ENCODE data around the gene ZNF467.

Gene ZNF467

DNA sequence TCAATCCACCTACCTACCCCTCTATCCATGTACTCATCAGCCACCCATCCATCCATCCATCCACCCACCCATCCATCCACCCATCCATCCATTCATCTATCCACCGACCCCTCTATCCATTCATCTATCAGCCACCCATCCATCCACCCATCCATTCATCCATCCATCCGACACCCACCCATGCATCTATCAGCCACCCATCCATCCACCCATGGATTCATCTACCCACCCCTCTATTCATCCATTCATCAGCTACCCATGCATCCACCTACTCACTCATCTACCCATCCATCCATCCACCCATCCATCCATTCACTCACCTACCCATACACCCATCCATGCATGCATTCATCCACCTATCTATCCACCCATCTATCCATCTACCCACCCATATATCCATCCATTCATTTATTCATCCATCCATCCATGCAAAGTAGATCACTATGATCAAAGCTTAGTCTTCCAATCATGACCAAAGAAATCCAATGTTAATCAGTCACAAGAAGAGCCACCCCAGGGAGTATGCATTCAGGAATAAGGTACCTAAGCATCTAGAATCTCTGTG is 27.7 kb upstream of the ZNF467 start:
- DNase-seq: no peak
- peaks cover 0 to 6% (median 0%) of the 10 kb centered on the region in 4 experiments for H3K4me1 ChIP-seq (ENCODE audit: control extremely low read depth in 1 of 4, control insufficient read depth in 4 of 4, insufficient read depth in 4 of 4, low read length in 3 of 4)
- ChIA-PET CTCF (interaction anchor here (1.3 to 1.8 kb wide), 5 partner anchors 8 to 131 kb away, joined by 3 to 5 read pairs (median 4); no protein-coding TSS in a partner anchor), POLR2A (interaction anchor here (0.5 kb wide), 1 partner anchor 12 kb away, joined by 3 read pairs; no protein-coding TSS in a partner anchor)
- H3K4me3 ChIP-seq (ENCODE audit: control insufficient read depth in 1 of 7, extremely low read depth in 1 of 7, insufficient read depth in 4 of 7, low read depth in 2 of 7, low read length in 6 of 7): no peak overlapping the region
- H3K36me3 ChIP-seq (ENCODE audit: control insufficient read depth in 4 of 4, insufficient read depth in 4 of 4, low read length in 3 of 4): no peaks in the 10 kb centered on the region
- no peaks in the 10 kb centered on the region for H3K9me3 ChIP-seq (ENCODE audit: control extremely low read depth in 1 of 5, control insufficient read depth in 4 of 5, insufficient read depth in 2 of 5, low read depth in 1 of 5, low read length in 4 of 5)
- no peak overlapping the region for H3K27ac ChIP-seq (ENCODE audit: insufficient read depth in 1 of 2, low read depth in 1 of 2, low read length in 2 of 2, poor library complexity in 1 of 2, severe bottlenecking in 2 of 2)
- no peaks in the 10 kb centered on the region for H3K27me3 ChIP-seq (replicated peaks in 2 of 5; ENCODE audit: control insufficient read depth in 4 of 5, insufficient read depth in 5 of 5, low read length in 4 of 5)
- WGBS (ENCODE audit: insufficient coverage): 92% methylated on average over 2 of the region's 2 CpGs

DNA sequence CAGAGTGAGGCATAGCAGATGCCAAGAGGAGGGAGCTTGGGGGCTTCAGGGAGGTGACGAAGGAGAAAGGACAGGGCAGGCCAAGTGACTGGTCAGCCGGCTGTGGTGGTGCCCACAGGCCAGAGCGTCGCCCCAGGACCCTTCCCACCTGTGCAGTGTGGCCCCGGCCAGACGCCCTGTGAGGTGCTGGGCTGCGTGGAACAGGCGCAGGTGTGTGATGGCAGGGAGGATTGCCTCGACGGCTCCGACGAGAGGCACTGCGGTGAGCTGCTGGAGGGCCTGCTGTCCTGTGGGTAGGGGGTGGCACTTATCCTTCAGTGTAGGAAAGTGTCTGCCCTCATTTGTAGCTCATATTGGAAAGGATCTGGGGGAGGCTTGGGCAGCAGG is 26.8 kb upstream of the ZNF467 start:
- Histone ChIP-seq H3K27ac (ENCODE audit: insufficient read depth in 1 of 2, low read depth in 1 of 2, low read length in 2 of 2, poor library complexity in 1 of 2, severe bottlenecking in 2 of 2) (no peak overlapping the region), H3K27me3 (replicated peaks in 2 of 5; ENCODE audit: control insufficient read depth in 4 of 5, insufficient read depth in 5 of 5, low read length in 4 of 5) (no peaks in the 10 kb centered on the region), H3K9me3 (ENCODE audit: control extremely low read depth in 1 of 5, control insufficient read depth in 4 of 5, insufficient read depth in 2 of 5, low read depth in 1 of 5, low read length in 4 of 5) (no peaks in the 10 kb centered on the region), H3K36me3 (ENCODE audit: control insufficient read depth in 4 of 4, insufficient read depth in 4 of 4, low read length in 3 of 4) (no peaks in the 10 kb centered on the region), H3K4me1 (ENCODE audit: control extremely low read depth in 1 of 4, control insufficient read depth in 4 of 4, insufficient read depth in 4 of 4, low read length in 3 of 4) (peaks cover 0 to 6% (median 0%) of the 10 kb centered on the region in 4 experiments), H3K4me3 (ENCODE audit: control insufficient read depth in 1 of 7, extremely low read depth in 1 of 7, insufficient read depth in 4 of 7, low read depth in 2 of 7, low read length in 6 of 7) (no peak overlapping the region)
- ChIA-PET CTCF (interaction anchor here (0.8 to 2.2 kb wide), 15 partner anchors 9 to 137 kb away, joined by 3 to 7 read pairs (median 4); no protein-coding TSS in a partner anchor), POLR2A (no interaction called here)
- DNase-seq: no peak
- WGBS (ENCODE audit: insufficient coverage): over 99% methylated on average over 13 of the region's 13 CpGs

DNA sequence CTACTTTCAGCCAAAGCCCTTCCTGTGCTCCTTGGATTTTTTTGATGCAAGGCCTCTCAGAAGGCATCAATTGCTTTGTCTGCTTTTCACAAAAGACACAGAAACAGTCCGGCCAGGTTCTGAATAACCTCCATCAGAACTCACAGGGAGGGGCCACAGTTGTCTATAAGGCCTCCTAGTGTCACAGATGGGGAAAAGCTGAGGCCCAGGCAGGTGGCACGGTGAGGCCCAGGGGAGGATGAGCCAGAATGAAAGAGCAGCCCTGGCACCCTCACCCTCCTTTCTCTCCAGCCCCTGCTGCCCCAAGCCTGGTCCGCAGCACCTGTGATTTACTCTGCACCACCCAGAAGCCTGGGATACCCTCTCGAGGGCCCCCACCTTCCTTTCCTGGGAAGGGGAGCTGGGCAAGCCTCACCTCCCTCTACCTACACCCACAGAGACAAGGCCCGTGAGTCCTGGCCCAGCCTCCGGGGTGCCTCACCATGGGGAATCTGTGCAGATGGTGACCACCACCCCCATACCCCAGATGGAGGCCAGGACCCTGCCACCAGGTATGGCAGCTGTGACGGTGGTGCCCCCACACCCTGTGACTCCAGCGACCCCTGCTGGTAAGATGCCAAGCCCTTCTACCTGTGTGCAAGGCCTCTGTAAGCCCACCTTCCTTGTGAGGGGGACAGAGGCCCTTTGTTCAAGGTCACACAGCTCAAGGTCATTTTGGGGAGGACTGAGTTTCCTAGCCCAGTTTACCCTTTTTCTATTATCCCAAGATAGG is 26.2 kb upstream of the ZNF467 start:
- peak; percentile 34 to 68 (median 59) for DNase-seq
- 34% methylated on average over 3 of the region's 8 CpGs for WGBS (ENCODE audit: insufficient coverage)
- Histone ChIP-seq H3K4me1 (ENCODE audit: control extremely low read depth in 1 of 4, control insufficient read depth in 4 of 4, insufficient read depth in 4 of 4, low read length in 3 of 4) (peaks cover 0 to 6% (median 0%) of the 10 kb centered on the region in 4 experiments), H3K27ac (ENCODE audit: insufficient read depth in 1 of 2, low read depth in 1 of 2, low read length in 2 of 2, poor library complexity in 1 of 2, severe bottlenecking in 2 of 2) (no peak overlapping the region), H3K27me3 (replicated peaks in 2 of 5; ENCODE audit: control insufficient read depth in 4 of 5, insufficient read depth in 5 of 5, low read length in 4 of 5) (peaks cover 0 to 3% (median 0%) of the 10 kb centered on the region in 5 experiments), H3K9me3 (ENCODE audit: control extremely low read depth in 1 of 5, control insufficient read depth in 4 of 5, insufficient read depth in 2 of 5, low read depth in 1 of 5, low read length in 4 of 5) (no peaks in the 10 kb centered on the region), H3K36me3 (ENCODE audit: control insufficient read depth in 4 of 4, insufficient read depth in 4 of 4, low read length in 3 of 4) (no peaks in the 10 kb centered on the region), H3K4me3 (ENCODE audit: control insufficient read depth in 1 of 7, extremely low read depth in 1 of 7, insufficient read depth in 4 of 7, low read depth in 2 of 7, low read length in 6 of 7) (no peak overlapping the region)
- POLR2A ChIA-PET: no interaction called here
- CTCF ChIA-PET: interaction anchor here (0.8 to 2.2 kb wide), 15 partner anchors 8 to 137 kb away, joined by 3 to 7 read pairs (median 4); no protein-coding TSS in a partner anchor

DNA sequence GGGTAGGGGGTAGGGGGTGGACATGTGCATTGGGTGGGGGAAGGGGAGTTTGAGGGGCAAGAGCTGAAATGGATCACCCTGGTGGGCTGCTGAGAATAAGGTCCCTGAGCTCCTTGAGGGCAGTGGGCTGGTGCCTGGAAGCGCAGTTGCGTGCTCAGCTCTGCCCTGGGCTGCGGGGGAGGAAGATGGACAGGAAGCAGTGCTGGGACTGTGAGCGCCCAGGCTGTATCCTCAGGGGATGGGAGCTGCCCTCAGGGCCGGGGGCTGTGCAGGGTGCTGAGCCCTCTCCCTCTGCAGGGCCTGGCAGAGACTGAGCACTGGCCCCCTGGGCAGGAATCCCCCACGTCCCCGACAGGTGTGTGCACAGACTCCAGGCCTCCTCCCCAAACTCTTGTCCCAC is 24.4 kb upstream of the ZNF467 start:
- POLR2A ChIA-PET: no interaction called here
- DNase-seq: no peak
- WGBS (ENCODE audit: insufficient coverage): 94% methylated on average over 7 of the region's 7 CpGs
- Histone ChIP-seq H3K27ac (ENCODE audit: insufficient read depth in 1 of 2, low read depth in 1 of 2, low read length in 2 of 2, poor library complexity in 1 of 2, severe bottlenecking in 2 of 2) (no peak overlapping the region), H3K9me3 (ENCODE audit: control extremely low read depth in 1 of 5, control insufficient read depth in 4 of 5, insufficient read depth in 2 of 5, low read depth in 1 of 5, low read length in 4 of 5) (no peaks in the 10 kb centered on the region), H3K4me1 (ENCODE audit: control extremely low read depth in 1 of 4, control insufficient read depth in 4 of 4, insufficient read depth in 4 of 4, low read length in 3 of 4) (peaks cover 0 to 6% (median 0%) of the 10 kb centered on the region in 4 experiments), H3K4me3 (ENCODE audit: control insufficient read depth in 1 of 7, extremely low read depth in 1 of 7, insufficient read depth in 4 of 7, low read depth in 2 of 7, low read length in 6 of 7) (no peak overlapping the region), H3K27me3 (replicated peaks in 2 of 5; ENCODE audit: control insufficient read depth in 4 of 5, insufficient read depth in 5 of 5, low read length in 4 of 5) (peaks cover 0 to 7% (median 0%) of the 10 kb centered on the region in 5 experiments), H3K36me3 (ENCODE audit: control insufficient read depth in 4 of 4, insufficient read depth in 4 of 4, low read length in 3 of 4) (no peaks in the 10 kb centered on the region)
- CTCF ChIA-PET: interaction anchor here (0.9 to 1.6 kb wide), 5 partner anchors 8 to 374 kb away, joined by 3 to 4 read pairs (median 3); no protein-coding TSS in a partner anchor

DNA sequence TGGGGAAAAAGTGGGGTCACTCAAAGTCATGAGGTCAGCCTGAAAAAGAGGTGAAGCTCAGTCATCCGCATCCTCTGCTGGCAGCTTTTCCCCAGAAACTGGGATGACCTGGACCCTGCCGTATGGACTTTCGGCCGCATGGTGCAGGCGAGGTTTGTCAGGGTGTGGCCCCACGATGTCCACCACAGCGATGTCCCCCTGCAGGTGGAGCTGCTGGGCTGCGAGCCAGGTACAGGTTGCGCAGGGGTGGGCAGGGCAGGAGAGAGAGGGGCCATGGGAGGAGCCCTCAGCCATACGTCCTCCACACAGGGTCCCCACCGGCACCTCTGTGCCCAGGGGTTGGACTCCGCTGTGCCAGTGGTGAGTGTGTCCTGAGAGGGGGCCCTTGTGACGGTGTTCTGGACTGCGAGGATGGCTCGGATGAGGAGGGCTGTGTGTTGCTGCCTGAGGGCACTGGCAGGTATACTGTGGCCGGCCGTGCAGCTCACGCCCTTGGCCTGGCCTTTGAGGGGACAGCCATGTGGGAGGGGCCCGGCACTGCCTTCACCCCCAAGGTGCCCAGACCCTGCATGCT is 23.0 kb upstream of the ZNF467 start:
- peaks cover 0 to 6% (median 0%) of the 10 kb centered on the region in 4 experiments for H3K4me1 ChIP-seq (ENCODE audit: control extremely low read depth in 1 of 4, control insufficient read depth in 4 of 4, insufficient read depth in 4 of 4, low read length in 3 of 4)
- no peak overlapping the region for H3K27ac ChIP-seq (ENCODE audit: insufficient read depth in 1 of 2, low read depth in 1 of 2, low read length in 2 of 2, poor library complexity in 1 of 2, severe bottlenecking in 2 of 2)
- ChIA-PET CTCF (interaction anchor here (1.2 kb wide), 2 partner anchors 10 to 11 kb away, joined by 3 to 4 read pairs; no protein-coding TSS in a partner anchor), POLR2A (no interaction called here)
- no peaks in the 10 kb centered on the region for H3K36me3 ChIP-seq (ENCODE audit: control insufficient read depth in 4 of 4, insufficient read depth in 4 of 4, low read length in 3 of 4)
- WGBS (ENCODE audit: insufficient coverage): over 99% methylated on average over 14 of the region's 19 CpGs
- H3K9me3 ChIP-seq (ENCODE audit: control extremely low read depth in 1 of 5, control insufficient read depth in 4 of 5, insufficient read depth in 2 of 5, low read depth in 1 of 5, low read length in 4 of 5): no peaks in the 10 kb centered on the region
- no peak for DNase-seq
- peaks cover 0 to 7% (median 0%) of the 10 kb centered on the region in 5 experiments for H3K27me3 ChIP-seq (replicated peaks in 2 of 5; ENCODE audit: control insufficient read depth in 4 of 5, insufficient read depth in 5 of 5, low read length in 4 of 5)
- H3K4me3 ChIP-seq (ENCODE audit: control insufficient read depth in 1 of 7, extremely low read depth in 1 of 7, insufficient read depth in 4 of 7, low read depth in 2 of 7, low read length in 6 of 7): no peak overlapping the region

DNA sequence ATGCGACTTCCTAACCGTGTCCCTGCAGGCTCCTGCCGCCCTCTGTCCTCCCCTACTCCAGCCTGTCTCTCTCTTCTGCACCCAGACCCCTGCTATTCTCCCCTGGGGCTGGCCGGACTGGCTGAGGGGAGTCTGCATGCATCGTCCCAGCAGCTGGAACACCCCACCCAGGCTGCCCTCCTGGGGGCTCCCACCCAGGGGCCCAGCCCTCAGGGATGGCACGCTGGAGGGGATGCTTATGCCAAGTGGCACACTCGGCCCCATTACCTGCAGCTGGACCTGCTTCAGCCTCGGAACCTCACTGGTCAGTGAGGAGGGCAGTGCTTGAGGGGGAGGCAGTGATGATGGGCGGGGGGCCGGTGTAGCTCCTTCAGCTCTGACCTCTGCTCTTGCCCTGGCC is 21.7 kb upstream of the ZNF467 start:
- Histone ChIP-seq H3K9me3 (ENCODE audit: control extremely low read depth in 1 of 5, control insufficient read depth in 4 of 5, insufficient read depth in 2 of 5, low read depth in 1 of 5, low read length in 4 of 5) (no peaks in the 10 kb centered on the region), H3K27me3 (replicated peaks in 2 of 5; ENCODE audit: control insufficient read depth in 4 of 5, insufficient read depth in 5 of 5, low read length in 4 of 5) (peaks cover 0 to 19% (median 7%) of the 10 kb centered on the region in 5 experiments), H3K4me1 (ENCODE audit: control extremely low read depth in 1 of 4, control insufficient read depth in 4 of 4, insufficient read depth in 4 of 4, low read length in 3 of 4) (peaks cover 0 to 6% (median 1%) of the 10 kb centered on the region in 4 experiments), H3K27ac (ENCODE audit: insufficient read depth in 1 of 2, low read depth in 1 of 2, low read length in 2 of 2, poor library complexity in 1 of 2, severe bottlenecking in 2 of 2) (no peak overlapping the region), H3K4me3 (ENCODE audit: control insufficient read depth in 1 of 7, extremely low read depth in 1 of 7, insufficient read depth in 4 of 7, low read depth in 2 of 7, low read length in 6 of 7) (no peak overlapping the region), H3K36me3 (ENCODE audit: control insufficient read depth in 4 of 4, insufficient read depth in 4 of 4, low read length in 3 of 4) (no peaks in the 10 kb centered on the region)
- DNase-seq: no peak
- WGBS (ENCODE audit: insufficient coverage): 91% methylated on average over 8 of the region's 10 CpGs
- ChIA-PET POLR2A (no interaction called here), CTCF (interaction anchor here (1.7 kb wide), 1 partner anchor 14 kb away, joined by 3 read pairs; no protein-coding TSS in a partner anchor)

All from common myeloid progenitor, CD34-positive (primary cell).